GM19099 (cell line): ENCODE data around the gene NCK1.

ENCODE experiments used
- POLR2A ChIP-seq: IDR thresholded peaks from 3 replicates; pipeline ENCODE4 v1.6.1; 2011; ENCODE audit warnings: low read depth; ENCODE audit not compliant: insufficient read length; ENCODE audit errors: extremely low read depth

Gene NCK1

GRCh38 chr3:136861890-136862616 lies at the start of gene NCK1:
NCK1 (plus strand) TSS chr3:136862208; CDS start chr3:136928002, 65,794 bp downstream.
- peak; percentile 95 for TF ChIP-seq POLR2A

GRCh38 chr3:136817448-136817847 lies 44.6 kb upstream of the NCK1 start:
- no peak for TF ChIP-seq POLR2A

- TF ChIP-seq POLR2A: no peak
Measured at GRCh38 chr3:136818191-136818768, 43.7 kb upstream of the NCK1 start.

GRCh38 chr3:136818769-136819391 lies 43.1 kb upstream of the NCK1 start, which contains the start of gene SLC35G2:
SLC35G2 (plus strand) TSS chr3:136819126; CDS start chr3:136854461, 35,335 bp downstream.
- TF ChIP-seq POLR2A: no peak

GRCh38 chr3:136819392-136819730 lies 42.6 kb upstream of the NCK1 start:
- TF ChIP-seq POLR2A: no peak

GRCh38 chr3:136819731-136820679 lies 42.0 kb upstream of the NCK1 start:
- TF ChIP-seq POLR2A: no peak

GRCh38 chr3:136831461-136831860 lies 30.5 kb upstream of the NCK1 start:
- no peak for TF ChIP-seq POLR2A

GRCh38 chr3:136835089-136835812 lies 26.8 kb upstream of the NCK1 start:
- TF ChIP-seq POLR2A: no peak

- TF ChIP-seq POLR2A: no peak
Measured at GRCh38 chr3:136835813-136836510, 26.0 kb upstream of the NCK1 start.

GRCh38 chr3:136836511-136837156 lies 25.4 kb upstream of the NCK1 start:
- no peak for TF ChIP-seq POLR2A

- TF ChIP-seq POLR2A: no peak
Measured at GRCh38 chr3:136838641-136839555, 23.1 kb upstream of the NCK1 start.

GRCh38 chr3:136839556-136839931 lies 22.5 kb upstream of the NCK1 start:
- TF ChIP-seq POLR2A: no peak
